ENCODE data around the gene CDR2.

GRCh38 chr16:22308824-22309520 is 65.4 kb downstream of the CDR2 start:
- TF ChIP-seq CTCF (IDR thresholded peaks at IDR 0.05) (no peak), POLR2AphosphoS5 (IDR thresholded peaks at IDR 0.05; ENCODE audit: insufficient read depth in 1 of 2, low read depth in 1 of 2) (no peak), POLR2A (IDR thresholded peaks at IDR 0.05) (no peak)
